Caco-2 (cell line): Measurements from ENCODE around the gene CXCR4. TPM values are rescaled to one million over a fixed set of nuclear protein-coding genes. Genes with fewer than 3 reads are reported as not detected.

Experiments
- Bru-seq: library from RNA; stranded (reverse); fragments of 400-500 nt; gene quantifications from one replicate; lab custom pipeline; 2021; lab: Mats Ljungman, UMichigan
- BruChase-seq, 2 experiments: library from RNA; stranded (reverse); fragments of 400-500 nt; gene quantifications; one replicate each; lab custom pipeline; 2021; lab: Mats Ljungman, UMichigan
- BruUV-seq: library from RNA; stranded (reverse); fragments of 400-500 nt; replicated peaks from 2 replicates; lab custom pipeline; 2021; lab: Mats Ljungman, UMichigan
- CTCF ChIA-PET: fragments of 300-600 bp; sonication (Branson Sonifier 250); formaldehyde crosslinking; loops from one replicate; lab custom pipeline; 2022; ENCODE audit warnings: antibody characterized with exemption; lab: Charles Lee
- POLR2A ChIA-PET: fragments of 300-600 bp; sonication (Branson Sonifier 250); formaldehyde crosslinking; loops from one replicate; lab custom pipeline; 2022; ENCODE audit warnings: antibody characterized with exemption; lab: Charles Lee
- DNase-seq, 2 experiments: peaks; one replicate each; pipeline versions ENCODE4 v3.0.0 to v3.0.0-alpha.2; 2020 to 2022
- H3K27me3 ChIP-seq: replicated peaks from 2 replicates; pipeline ENCODE4 v1.6.0; 2011; ENCODE audit warnings: low read length; ENCODE audit not compliant: control insufficient read depth, insufficient read depth
- H3K36me3 ChIP-seq: 2 replicates; pipeline ENCODE4 v1.5.1; 2011; ENCODE audit warnings: low read length; ENCODE audit not compliant: control insufficient read depth, insufficient read depth
- H3K4me1 ChIP-seq: fragments of 250-450 bp; sonication (Bioruptor Pico); 2 replicates; pipeline ENCODE4 v1.5.1; 2020; ENCODE audit warnings: mild to moderate bottlenecking
- H3K4me3 ChIP-seq: 2 replicates; pipeline ENCODE4 v1.5.1; 2011; ENCODE audit warnings: low read depth, mild to moderate bottlenecking, control low read depth, low read length
- H3K9me3 ChIP-seq: fragments of 250-450 bp; sonication (Bioruptor Pico); 2 replicates; pipeline ENCODE4 v1.5.1; 2020; ENCODE audit warnings: mild to moderate bottlenecking, moderate library complexity
- H3K27ac Mint-ChIP-seq: one replicate; pipeline ENCODE4 v1.8.0; 2022; ENCODE audit warnings: mixed read lengths; ENCODE audit not compliant: unreplicated experiment
- H3K27me3 Mint-ChIP-seq: one replicate; pipeline ENCODE4 v1.8.0; 2022; ENCODE audit warnings: mixed read lengths; ENCODE audit not compliant: insufficient read depth, unreplicated experiment
- H3K36me3 Mint-ChIP-seq: one replicate; pipeline ENCODE4 v1.8.0; 2022; ENCODE audit warnings: mild to moderate bottlenecking, mixed read lengths; ENCODE audit not compliant: insufficient read depth, unreplicated experiment
- H3K4me1 Mint-ChIP-seq: one replicate; pipeline ENCODE4 v1.8.0; 2022; ENCODE audit warnings: low read depth, mixed read lengths; ENCODE audit not compliant: unreplicated experiment
- H3K4me3 Mint-ChIP-seq: one replicate; pipeline ENCODE4 v1.8.0; 2022; ENCODE audit warnings: mild to moderate bottlenecking, moderate library complexity, mixed read lengths; ENCODE audit not compliant: unreplicated experiment
- H3K9me3 Mint-ChIP-seq: one replicate; pipeline ENCODE4 v1.8.0; 2022; ENCODE audit warnings: mixed read lengths; ENCODE audit not compliant: unreplicated experiment
- CTCF ChIP-seq, 2 experiments: fragments of 200-600 bp in 1 of 2; IDR thresholded peaks; 1 replicate in 1 of 2; 2 replicates in 1 of 2; pipeline versions ENCODE4 v1.5.1 to v1.8.0; 2011 to 2022; ENCODE audit warnings: antibody characterized with exemption in 1 of 2, control low read depth in 1 of 2, inconsistent platforms in 1 of 2, low read depth in 1 of 2, low read length in 1 of 2, mild to moderate bottlenecking in 1 of 2, moderate library complexity in 1 of 2; ENCODE audit not compliant: insufficient read depth in 1 of 2, severe bottlenecking in 1 of 2, unreplicated experiment in 1 of 2
- intact Hi-C: fragments of 100-400 bp; cut with micrococcal nuclease; formaldehyde crosslinking; loops from one replicate; pipeline ENCODE4 v1.10.0; 2022; ENCODE audit not compliant: unreplicated experiment
- long read RNA-seq: library from polyadenylated mRNA; stranded (forward); transcript quantifications from one replicate; pipeline ENCODE4 v2.0.0, GENCODE V29; 2022
- total RNA-seq: library from RNA; stranded (reverse); gene quantifications from 2 replicates; pipeline ENCODE4 v1.2.3, GENCODE V29; 2022

CXCR4 gene
- 1.00 and 1.4 TPM in 2 replicates for total RNA-seq
- percentile 31 among the genes with signal in this experiment for Bru-seq, nascent RNA
- BruChase-seq, experiment 1, labeled RNA remaining after a 2-hour chase, result percentile 40 among the genes with signal in this experiment
- BruChase-seq, experiment 2, labeled RNA remaining after a 6-hour chase, result percentile 37 among the genes with signal in this experiment
- long read RNA-seq, partial matches to known transcripts, result 0 of 1 reads
- long read RNA-seq, other reads (novel, unspliced or antisense), result 0 of 1 reads

GRCh38 chr2:136117909-136118818 lies at the start of gene CXCR4:
TSS of gene CXCR4 (minus strand) at chr2:136118149. CDS start at chr2:136118060, 89 bp downstream.
- H3K4me3 Mint-ChIP-seq, result peak within 1 kb of the TSS; percentile 89
- peaks cover 3% of the 10 kb centered on the region; the same call in 1 of the 2 replicates for H3K4me1 ChIP-seq
- no peaks in the 10 kb centered on the region for H3K9me3 ChIP-seq
- H3K27me3 Mint-ChIP-seq, result peaks cover 32% of the 10 kb centered on the region
- H3K9me3 Mint-ChIP-seq, result no peaks in the 10 kb centered on the region
- CTCF ChIA-PET, result no interaction called here
- no TSS peak for BruUV-seq
- DNase-seq, result peak; percentile 67
- no peaks in the 10 kb centered on the region for H3K36me3 Mint-ChIP-seq
- no peak within 1 kb of the TSS for H3K27ac Mint-ChIP-seq
- POLR2A ChIA-PET, result no interaction called here
- no peaks in the 10 kb centered on the region for H3K4me1 Mint-ChIP-seq
- no peaks in the 10 kb centered on the region for H3K36me3 ChIP-seq
- intact Hi-C loops, result loop anchor here (2.0 to 5.0 kb wide), 3 partner anchors 131 to 261 kb away; partner anchors contain the start of gene DARS1
- H3K27me3 ChIP-seq, result peaks cover 8% of the 10 kb centered on the region
- peak within 1 kb of the TSS; percentile 55 for H3K4me3 ChIP-seq
- TF ChIP-seq CTCF (IDR thresholded peaks at IDR 0.05; ENCODE audit: insufficient read depth in 1 of 2, low read depth in 1 of 2, low read length in 1 of 2, severe bottlenecking in 1 of 2, unreplicated experiment in 1 of 2), result peak in 1 of 2 experiments; percentile 22

- H3K36me3 ChIP-seq, result no peaks in the 10 kb centered on the region
- BruUV-seq, result no TSS peak
- no peaks in the 10 kb centered on the region for H3K27me3 ChIP-seq
- no peaks in the 10 kb centered on the region for H3K36me3 Mint-ChIP-seq
- peaks cover 5% of the 10 kb centered on the region for H3K27me3 Mint-ChIP-seq
- no peak overlapping the region for H3K4me3 ChIP-seq
- TF ChIP-seq CTCF (IDR thresholded peaks at IDR 0.05; ENCODE audit: insufficient read depth in 1 of 2, low read depth in 1 of 2, low read length in 1 of 2, severe bottlenecking in 1 of 2, unreplicated experiment in 1 of 2), result no peak
- POLR2A ChIA-PET, result no interaction called here
- H3K9me3 Mint-ChIP-seq, result no peaks in the 10 kb centered on the region
- H3K4me3 Mint-ChIP-seq, result no peak overlapping the region
- H3K4me1 ChIP-seq, result no peaks in the 10 kb centered on the region
- H3K9me3 ChIP-seq, result no peaks in the 10 kb centered on the region
- H3K27ac Mint-ChIP-seq, result no peak overlapping the region
- intact Hi-C loops, result no loop called here
- H3K4me1 Mint-ChIP-seq, result no peaks in the 10 kb centered on the region
- CTCF ChIA-PET, result no interaction called here
- DNase-seq, result no peak
Observed at GRCh38 chr2:136164280-136164776, 46.4 kb upstream of the CXCR4 start.

- Mint-ChIP-seq H3K9me3 (no peaks in the 10 kb centered on the region), H3K4me1 (no peaks in the 10 kb centered on the region), H3K4me3 (no peak overlapping the region), H3K27me3 (peaks cover 6% of the 10 kb centered on the region), H3K36me3 (no peaks in the 10 kb centered on the region), H3K27ac (no peak overlapping the region)
- no peaks in the 10 kb centered on the region for H3K4me1 ChIP-seq
- no peak for TF ChIP-seq CTCF (IDR thresholded peaks at IDR 0.05; ENCODE audit: insufficient read depth in 1 of 2, low read depth in 1 of 2, low read length in 1 of 2, severe bottlenecking in 1 of 2, unreplicated experiment in 1 of 2)
- no peaks in the 10 kb centered on the region for H3K27me3 ChIP-seq
- CTCF ChIA-PET, result no interaction called here
- H3K9me3 ChIP-seq, result no peaks in the 10 kb centered on the region
- intact Hi-C loops, result no loop called here
- POLR2A ChIA-PET, result no interaction called here
- H3K36me3 ChIP-seq, result no peaks in the 10 kb centered on the region
- BruUV-seq, result no TSS peak
- no peak for DNase-seq
- H3K4me3 ChIP-seq, result no peak overlapping the region
Observed at GRCh38 chr2:136162438-136162837, 44.5 kb upstream of the CXCR4 start.
